Calu3 (cell line): ENCODE results near the gene ITCH. TPM values are rescaled to one million over a fixed set of nuclear protein-coding genes. Genes with fewer than 3 reads are reported as not detected.
"Not testable (repeated sequence)": the region's sequence is repeated elsewhere in the genome, so short reads cannot be mapped to it uniquely, and the experiment has no call there.

Source experiments
- BruUV-seq: library from RNA; stranded (reverse); fragments of 400-500 nt; replicated peaks from 2 replicates; lab custom pipeline; 2021; lab: Mats Ljungman, UMichigan
- CTCF ChIA-PET: fragments of 300-600 bp; sonication (Branson Sonifier 250); formaldehyde crosslinking; loops from one replicate; lab custom pipeline; 2022; ENCODE audit warnings: antibody characterized with exemption; lab: Charles Lee
- DNase-seq: peaks from one replicate; pipeline ENCODE4 v3.0.0; 2022
- H3K27ac Mint-ChIP-seq: one replicate; pipeline ENCODE4 v1.8.0; 2022; ENCODE audit warnings: mixed read lengths; ENCODE audit not compliant: unreplicated experiment
- H3K27me3 Mint-ChIP-seq: one replicate; pipeline ENCODE4 v1.8.0; 2022; ENCODE audit warnings: mixed read lengths; ENCODE audit not compliant: unreplicated experiment
- H3K36me3 Mint-ChIP-seq: one replicate; pipeline ENCODE4 v1.8.0; 2022; ENCODE audit warnings: mild to moderate bottlenecking, moderate library complexity, mixed read lengths; ENCODE audit not compliant: insufficient read depth, unreplicated experiment
- H3K4me1 Mint-ChIP-seq: one replicate; pipeline ENCODE4 v1.8.0; 2022; ENCODE audit warnings: mild to moderate bottlenecking, low read depth, mixed read lengths; ENCODE audit not compliant: unreplicated experiment
- H3K4me3 Mint-ChIP-seq: one replicate; pipeline ENCODE4 v1.8.0; 2022; ENCODE audit warnings: mild to moderate bottlenecking, low read depth, moderate library complexity, mixed read lengths; ENCODE audit not compliant: unreplicated experiment
- H3K9me3 Mint-ChIP-seq: one replicate; pipeline ENCODE4 v1.8.0; 2022; ENCODE audit warnings: low read depth, mixed read lengths; ENCODE audit not compliant: unreplicated experiment
- intact Hi-C: fragments of 100-400 bp; cut with micrococcal nuclease; formaldehyde crosslinking; loops from one replicate; pipeline ENCODE4 v1.10.0; 2022; ENCODE audit not compliant: unreplicated experiment
- total RNA-seq: library from RNA; stranded (reverse); gene quantifications from 2 replicates; pipeline ENCODE4 v1.2.3, GENCODE V29; 2022
- TF ChIP-seq, protein P1 (sequence below): fragments of 200-600 bp; IDR thresholded peaks from one replicate; pipeline ENCODE4 v1.8.0; 2022; ENCODE audit warnings: antibody characterized with exemption; ENCODE audit not compliant: unreplicated experiment

The ITCH gene
- total RNA-seq, 1 experiment from 2014 or later: 91.6 TPM

DNA sequence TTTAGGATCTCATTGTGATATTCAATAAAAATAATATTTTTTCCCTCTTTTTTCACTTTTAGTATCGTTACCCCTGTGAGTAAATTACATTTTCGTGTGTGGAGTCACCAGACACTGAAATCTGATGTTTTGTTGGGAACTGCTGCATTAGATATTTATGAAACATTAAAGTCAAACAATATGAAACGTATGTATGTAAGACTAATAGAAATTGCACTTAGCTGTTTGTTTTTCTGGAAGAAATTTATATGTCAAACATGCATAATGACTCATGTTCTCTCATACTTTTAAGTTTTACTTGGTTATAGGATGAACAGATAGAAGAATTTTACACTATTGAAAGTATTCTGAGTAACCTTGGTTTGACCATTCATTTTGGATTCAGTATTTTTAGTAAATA, 49.4 kb downstream of the ITCH start:
- no peak overlapping the region for H3K27ac Mint-ChIP-seq
- CTCF ChIA-PET: no interaction called here
- peaks cover 82% of the 10 kb centered on the region for H3K36me3 Mint-ChIP-seq
- no peaks in the 10 kb centered on the region for H3K27me3 Mint-ChIP-seq
- TF ChIP-seq, protein P1, sequence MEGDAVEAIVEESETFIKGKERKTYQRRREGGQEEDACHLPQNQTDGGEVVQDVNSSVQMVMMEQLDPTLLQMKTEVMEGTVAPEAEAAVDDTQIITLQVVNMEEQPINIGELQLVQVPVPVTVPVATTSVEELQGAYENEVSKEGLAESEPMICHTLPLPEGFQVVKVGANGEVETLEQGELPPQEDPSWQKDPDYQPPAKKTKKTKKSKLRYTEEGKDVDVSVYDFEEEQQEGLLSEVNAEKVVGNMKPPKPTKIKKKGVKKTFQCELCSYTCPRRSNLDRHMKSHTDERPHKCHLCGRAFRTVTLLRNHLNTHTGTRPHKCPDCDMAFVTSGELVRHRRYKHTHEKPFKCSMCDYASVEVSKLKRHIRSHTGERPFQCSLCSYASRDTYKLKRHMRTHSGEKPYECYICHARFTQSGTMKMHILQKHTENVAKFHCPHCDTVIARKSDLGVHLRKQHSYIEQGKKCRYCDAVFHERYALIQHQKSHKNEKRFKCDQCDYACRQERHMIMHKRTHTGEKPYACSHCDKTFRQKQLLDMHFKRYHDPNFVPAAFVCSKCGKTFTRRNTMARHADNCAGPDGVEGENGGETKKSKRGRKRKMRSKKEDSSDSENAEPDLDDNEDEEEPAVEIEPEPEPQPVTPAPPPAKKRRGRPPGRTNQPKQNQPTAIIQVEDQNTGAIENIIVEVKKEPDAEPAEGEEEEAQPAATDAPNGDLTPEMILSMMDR: no peak
- intact Hi-C loops: loop anchor here (5.0 kb wide), 1 partner anchor 100 kb away; no protein-coding TSS in a partner anchor
- no peak for DNase-seq
- no peak overlapping the region for H3K4me3 Mint-ChIP-seq
- BruUV-seq: no TSS peak
- peaks cover 24% of the 10 kb centered on the region for H3K4me1 Mint-ChIP-seq
- H3K9me3 Mint-ChIP-seq: no peaks in the 10 kb centered on the region

DNA sequence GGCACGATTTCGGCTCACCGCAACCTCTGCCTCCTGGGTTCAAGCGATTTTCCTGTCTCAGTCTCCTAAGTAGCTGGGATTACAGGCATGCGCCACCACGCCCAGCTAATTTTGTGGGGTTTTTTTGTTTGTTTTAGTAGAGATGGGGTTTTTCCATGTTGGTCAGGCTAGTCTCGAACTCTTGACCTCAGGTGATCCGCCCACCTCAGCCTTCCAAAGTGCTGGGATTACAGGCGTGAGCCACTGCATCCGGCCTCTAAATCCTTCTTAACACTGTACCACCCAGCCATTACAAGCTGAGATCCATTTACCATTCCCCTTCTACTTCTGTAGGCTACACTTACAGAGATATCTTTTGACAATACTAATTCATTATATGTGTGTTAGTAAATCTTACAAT, 51.5 kb downstream of the ITCH start:
- intact Hi-C loops: loop anchor here (5.0 kb wide), 1 partner anchor 102 kb away; no protein-coding TSS in a partner anchor
- CTCF ChIA-PET: interaction anchor here (0.6 to 2.0 kb wide), 6 partner anchors 14 to 181 kb away, joined by 3 to 7 read pairs (median 4); partner anchors contain the start of gene ITCH

DNA sequence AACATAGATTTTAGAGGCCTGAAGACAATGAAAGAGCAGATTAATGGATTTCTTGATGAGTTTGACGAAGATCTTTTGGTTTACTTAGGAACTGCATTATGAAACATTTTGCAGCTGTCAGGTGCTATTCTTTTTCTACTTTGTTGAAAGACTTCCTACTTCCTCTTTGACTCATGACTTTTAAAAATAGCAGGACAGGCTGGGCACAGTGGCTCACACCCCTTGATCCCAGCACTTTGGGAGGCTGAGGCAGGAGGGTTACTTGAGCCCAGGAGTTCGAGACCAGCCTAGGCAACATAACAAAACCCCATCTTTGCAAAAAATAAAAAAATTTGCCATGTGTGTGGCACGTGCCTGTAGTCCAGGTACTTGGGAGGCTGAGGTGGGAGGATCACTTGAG, 52.0 kb downstream of the ITCH start:
- peak; percentile 24 for DNase-seq
- peaks cover 16% of the 10 kb centered on the region for H3K4me1 Mint-ChIP-seq
- peak overlapping the region; percentile 68 for H3K27ac Mint-ChIP-seq
- no peak overlapping the region for H3K4me3 Mint-ChIP-seq
- CTCF ChIA-PET: interaction anchor here (0.6 to 2.0 kb wide), 5 partner anchors 14 to 102 kb away, joined by 3 to 7 read pairs (median 4); partner anchors contain the start of gene ITCH
- TF ChIP-seq, protein P1: no peak
- H3K27me3 Mint-ChIP-seq: no peaks in the 10 kb centered on the region
- intact Hi-C loops: no loop called here
- BruUV-seq: no TSS peak
- peaks cover 81% of the 10 kb centered on the region for H3K36me3 Mint-ChIP-seq
- no peaks in the 10 kb centered on the region for H3K9me3 Mint-ChIP-seq

More for the DNA sequence above, 51.5 kb downstream of the ITCH start:
- H3K4me3 Mint-ChIP-seq, BruUV-seq, DNase-seq, H3K9me3 Mint-ChIP-seq, H3K27me3 Mint-ChIP-seq: not testable (repeated sequence)
- Mint-ChIP-seq H3K36me3 (peaks cover 83% of the 10 kb centered on the region), H3K4me1 (peaks cover 13% of the 10 kb centered on the region), H3K27ac (peak overlapping the region; percentile 68)

DNA sequence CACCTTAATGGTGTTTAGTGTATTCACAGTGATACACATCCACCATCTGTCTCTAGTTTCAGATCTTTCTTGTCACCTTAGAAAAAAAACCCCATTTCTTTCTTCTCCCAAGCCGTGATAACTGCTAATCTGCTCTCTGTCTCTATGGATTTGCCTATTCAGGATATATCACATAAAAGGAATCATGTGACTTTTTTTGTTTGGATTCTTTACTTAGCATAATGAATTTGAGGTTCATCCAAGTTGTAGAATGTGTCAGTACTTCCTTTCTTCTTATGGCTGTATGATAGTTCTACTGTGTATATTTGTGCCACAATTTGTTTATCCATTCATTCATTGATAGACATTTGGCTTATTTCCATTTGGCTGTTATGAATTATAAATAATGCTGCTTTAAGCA, 57.1 kb downstream of the ITCH start:
- BruUV-seq: no TSS peak
- CTCF ChIA-PET: no interaction called here
- Mint-ChIP-seq H3K27ac (no peak overlapping the region), H3K27me3 (no peaks in the 10 kb centered on the region), H3K9me3 (no peaks in the 10 kb centered on the region), H3K36me3 (peaks cover 85% of the 10 kb centered on the region), H3K4me3 (no peak overlapping the region), H3K4me1 (peaks cover 31% of the 10 kb centered on the region)
- intact Hi-C loops: no loop called here
- no peak for DNase-seq
- TF ChIP-seq, protein P1: no peak

DNA sequence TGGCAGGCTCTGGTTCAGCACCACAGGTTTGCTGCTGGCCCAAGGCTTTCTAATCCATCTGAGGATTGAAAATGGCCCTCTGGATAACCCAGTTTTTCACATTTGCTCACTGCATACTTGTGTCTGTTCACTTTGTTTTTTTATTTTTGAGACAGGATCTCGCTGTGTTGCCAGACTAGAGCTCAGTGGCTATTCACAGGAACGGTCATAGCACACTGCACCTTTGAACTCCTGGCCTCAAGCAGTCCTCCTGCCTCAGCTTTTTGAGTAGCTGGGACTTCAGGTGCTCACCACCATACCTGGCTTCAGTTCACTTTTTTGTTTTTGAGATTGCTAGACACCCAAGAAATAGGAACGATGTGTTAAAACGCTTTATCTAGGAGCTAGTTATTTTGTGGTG, 57.9 kb downstream of the ITCH start:
- TF ChIP-seq, protein P1: no peak
- intact Hi-C loops: no loop called here
- DNase-seq: no peak
- CTCF ChIA-PET: interaction anchor here (0.5 to 1.0 kb wide), 2 partner anchors 108 to 946 kb away, joined by 3 read pairs; no protein-coding TSS in a partner anchor
- Mint-ChIP-seq H3K4me3 (no peak overlapping the region), H3K36me3 (peaks cover 85% of the 10 kb centered on the region), H3K4me1 (peaks cover 28% of the 10 kb centered on the region), H3K27me3 (no peaks in the 10 kb centered on the region), H3K27ac (no peak overlapping the region), H3K9me3 (no peaks in the 10 kb centered on the region)
- BruUV-seq: no TSS peak
